Lower leg skin (tissue), 4 donors: Measurements from ENCODE around the gene PSPH. TPM values are rescaled to one million over a fixed set of nuclear protein-coding genes. Genes with fewer than 3 reads are reported as not detected.
"Not testable (repeated sequence)": the region's sequence is repeated elsewhere in the genome, so short reads cannot be mapped to it uniquely, and the experiment has no call there.

Experiments
- DNase-seq, 2 donors: peaks; one replicate each; pipeline ENCODE4 v3.0.0-alpha.2; 2019; ENCODE audit warnings: low spot score in 2 of 2
- H3K4me3 ChIP-seq: fragments of 200-600 bp; sonication (generic); 2 replicates; pipeline ENCODE4 v1.5.1; 2017; ENCODE audit warnings: mild to moderate bottlenecking, low read depth; ENCODE audit not compliant: poor library complexity, severe bottlenecking
- POLR2A ChIP-seq, 2 donors: fragments of 450-650 bp; IDR thresholded peaks; one replicate each; pipeline ENCODE4 v1.6.1; 2016 to 2017; ENCODE audit warnings: antibody characterized with exemption in 2 of 2, mild to moderate bottlenecking in 1 of 2, moderate library complexity in 1 of 2
- WGBS, 2 donors: methylation state at CpG; one replicate each; pipeline ENCODE4 v1.1.5; 2018; 5-methylcytosine and 5-hydroxymethylcytosine counted together
- intact Hi-C: fragments of 100-400 bp; cut with DNase I; formaldehyde crosslinking; loops from one replicate; pipeline ENCODE4 v1.15.0; 2023; ENCODE audit warnings: low total_unique reads
- total RNA-seq, 4 donors: library from RNA; depleted of rRNA; stranded (reverse); fragments of >200 nt; gene quantifications; one replicate each; pipeline ENCODE4 v1.1.0, GENCODE V29; 2016
- TF ChIP-seq, protein P1 (sequence below), 3 donors: fragments of 450-650 bp; IDR thresholded peaks; one replicate each; pipeline ENCODE4 v1.5.1; 2016; ENCODE audit warnings: antibody characterized with exemption in 3 of 3, mild to moderate bottlenecking in 3 of 3, moderate library complexity in 2 of 3

Gene PSPH
- total RNA-seq, 4 donors from 2014 or later: 7.4 to 13.1 (median 9.8) TPM

DNA sequence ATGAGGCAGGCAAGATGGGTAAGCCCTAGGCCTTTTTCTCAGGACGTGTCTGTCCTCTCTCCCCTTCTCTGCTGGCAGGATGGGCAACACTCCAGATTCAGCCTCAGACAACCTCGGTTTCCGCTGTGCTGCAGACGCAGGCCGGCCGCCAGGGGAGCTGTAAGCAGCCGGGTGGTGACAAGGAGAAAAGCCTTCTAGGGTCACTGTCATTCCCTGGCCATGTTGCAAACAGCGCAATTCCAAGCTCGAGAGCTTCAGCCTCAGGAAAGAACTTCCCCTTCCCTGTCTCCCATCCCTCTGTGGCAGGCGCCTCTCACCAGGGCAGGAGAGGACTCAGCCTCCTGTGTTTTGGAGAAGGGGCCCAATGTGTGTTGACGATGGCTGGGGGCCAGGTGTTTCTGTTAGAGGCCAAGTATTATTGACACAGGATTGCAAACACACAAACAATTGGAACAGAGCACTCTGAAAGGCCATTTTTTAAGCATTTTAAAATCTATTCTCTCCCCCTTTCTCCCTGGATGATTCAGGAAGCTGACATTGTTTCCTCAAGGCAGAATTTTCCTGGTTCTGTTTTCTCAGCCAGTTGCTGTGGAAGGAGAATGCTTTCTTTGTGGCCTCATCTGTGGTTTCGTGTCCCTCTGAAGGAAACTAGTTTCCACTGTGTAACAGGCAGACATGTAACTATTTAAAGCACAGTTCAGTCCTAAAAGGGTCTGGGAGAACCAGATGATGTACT lies 28.4 kb upstream of the PSPH start:
- TF ChIP-seq, protein P1, sequence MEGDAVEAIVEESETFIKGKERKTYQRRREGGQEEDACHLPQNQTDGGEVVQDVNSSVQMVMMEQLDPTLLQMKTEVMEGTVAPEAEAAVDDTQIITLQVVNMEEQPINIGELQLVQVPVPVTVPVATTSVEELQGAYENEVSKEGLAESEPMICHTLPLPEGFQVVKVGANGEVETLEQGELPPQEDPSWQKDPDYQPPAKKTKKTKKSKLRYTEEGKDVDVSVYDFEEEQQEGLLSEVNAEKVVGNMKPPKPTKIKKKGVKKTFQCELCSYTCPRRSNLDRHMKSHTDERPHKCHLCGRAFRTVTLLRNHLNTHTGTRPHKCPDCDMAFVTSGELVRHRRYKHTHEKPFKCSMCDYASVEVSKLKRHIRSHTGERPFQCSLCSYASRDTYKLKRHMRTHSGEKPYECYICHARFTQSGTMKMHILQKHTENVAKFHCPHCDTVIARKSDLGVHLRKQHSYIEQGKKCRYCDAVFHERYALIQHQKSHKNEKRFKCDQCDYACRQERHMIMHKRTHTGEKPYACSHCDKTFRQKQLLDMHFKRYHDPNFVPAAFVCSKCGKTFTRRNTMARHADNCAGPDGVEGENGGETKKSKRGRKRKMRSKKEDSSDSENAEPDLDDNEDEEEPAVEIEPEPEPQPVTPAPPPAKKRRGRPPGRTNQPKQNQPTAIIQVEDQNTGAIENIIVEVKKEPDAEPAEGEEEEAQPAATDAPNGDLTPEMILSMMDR (IDR thresholded peaks at IDR 0.05): peak in 1 of 3 donors; percentile 63
- TF ChIP-seq POLR2A (IDR thresholded peaks at IDR 0.05): no peak
- WGBS, 2 donors: 27 to 30% methylated on average over 12 of the region's 12 CpGs
- no peak overlapping the region for H3K4me3 ChIP-seq
- peak; percentile 54 to 94 for DNase-seq
- intact Hi-C loops: loop anchor here (10.0 kb wide), 3 partner anchors 75 to 435 kb away; partner anchors contain the start of gene ZNF713

DNA sequence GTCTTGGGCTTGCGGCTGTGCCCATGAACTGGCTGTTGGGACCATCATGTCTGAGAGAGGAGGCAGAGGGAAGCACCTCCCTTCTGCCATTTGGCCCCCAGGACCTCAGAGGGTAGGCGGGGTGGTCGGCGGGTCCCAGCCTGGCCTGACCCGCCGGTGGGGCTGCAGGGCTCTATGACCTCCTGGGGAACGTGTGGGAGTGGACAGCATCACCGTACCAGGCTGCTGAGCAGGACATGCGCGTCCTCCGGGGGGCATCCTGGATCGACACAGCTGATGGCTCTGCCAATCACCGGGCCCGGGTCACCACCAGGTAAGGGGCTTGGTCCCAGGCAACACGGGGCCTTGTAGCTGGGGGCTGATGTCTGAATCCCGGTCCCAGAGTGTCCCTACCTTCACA lies 27.0 kb upstream of the PSPH start:
- no peak for TF ChIP-seq POLR2A (IDR thresholded peaks at IDR 0.05)
- TF ChIP-seq, protein P1 (IDR thresholded peaks at IDR 0.05): no peak
- DNase-seq: no peak
- no peak overlapping the region for H3K4me3 ChIP-seq
- intact Hi-C loops: loop anchor here (10.0 kb wide), 3 partner anchors 73 to 433 kb away; partner anchors contain the start of gene ZNF713
- WGBS, 2 donors: 92 to 94% methylated on average over 7 to 15 of the region's 16 CpGs

DNA sequence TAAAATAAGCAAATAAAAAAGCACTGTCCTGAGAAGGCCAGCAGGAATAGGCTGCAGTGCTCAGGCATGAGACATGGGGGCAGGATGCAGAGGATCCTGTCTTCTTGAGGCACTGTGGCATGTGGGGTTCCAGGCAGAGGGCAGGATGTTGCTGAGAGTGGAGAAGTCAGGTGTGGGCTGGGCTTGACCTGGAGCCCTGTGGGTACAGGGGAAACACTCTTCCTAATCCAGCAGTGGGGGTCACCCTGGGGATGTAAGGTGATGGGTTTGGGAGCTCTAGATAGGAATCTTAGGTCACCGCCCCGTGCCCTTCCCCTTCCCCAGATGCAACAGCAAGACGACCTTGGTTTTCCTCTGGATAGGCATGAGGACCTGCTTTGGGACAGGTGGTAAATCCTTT lies 26.4 kb upstream of the PSPH start:
- DNase-seq: no peak
- TF ChIP-seq, protein P1 (IDR thresholded peaks at IDR 0.05): no peak
- no peak for TF ChIP-seq POLR2A (IDR thresholded peaks at IDR 0.05)
- 89 to 92% methylated on average over 3 of the region's 3 CpGs for WGBS, 2 donors
- no peak overlapping the region for H3K4me3 ChIP-seq
- intact Hi-C loops: loop anchor here (10.0 kb wide), 3 partner anchors 73 to 433 kb away; partner anchors contain the start of gene ZNF713

DNA sequence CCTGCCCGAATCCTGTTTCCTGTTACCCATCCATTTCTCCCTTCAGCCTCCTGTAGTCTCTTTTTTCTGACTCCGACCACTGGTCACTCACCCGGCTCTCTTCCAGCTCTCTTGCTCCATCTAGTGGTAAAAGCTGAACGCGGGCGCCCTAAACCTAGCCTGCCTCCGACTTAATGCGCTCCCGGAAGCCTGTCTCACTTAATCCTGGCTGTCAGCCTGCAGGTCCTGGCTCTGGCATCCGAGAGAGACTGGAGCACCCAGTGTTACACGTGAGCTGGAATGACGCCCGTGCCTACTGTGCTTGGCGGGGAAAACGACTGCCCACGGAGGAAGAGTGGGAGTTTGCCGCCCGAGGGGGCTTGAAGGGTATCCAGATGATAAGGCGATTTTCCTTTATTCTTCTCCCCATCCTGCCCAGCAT lies 23.1 kb upstream of the PSPH start:
- no peak overlapping the region for H3K4me3 ChIP-seq
- peak; percentile 80 to 95 for DNase-seq
- TF ChIP-seq POLR2A (IDR thresholded peaks at IDR 0.05): no peak
- TF ChIP-seq, protein P1 (IDR thresholded peaks at IDR 0.05): no peak
- 12 to 16% methylated on average over 19 of the region's 19 CpGs for WGBS, 2 donors
- intact Hi-C loops: loop anchor here (10.0 kb wide), 3 partner anchors 70 to 430 kb away; partner anchors contain the start of gene ZNF713

DNA sequence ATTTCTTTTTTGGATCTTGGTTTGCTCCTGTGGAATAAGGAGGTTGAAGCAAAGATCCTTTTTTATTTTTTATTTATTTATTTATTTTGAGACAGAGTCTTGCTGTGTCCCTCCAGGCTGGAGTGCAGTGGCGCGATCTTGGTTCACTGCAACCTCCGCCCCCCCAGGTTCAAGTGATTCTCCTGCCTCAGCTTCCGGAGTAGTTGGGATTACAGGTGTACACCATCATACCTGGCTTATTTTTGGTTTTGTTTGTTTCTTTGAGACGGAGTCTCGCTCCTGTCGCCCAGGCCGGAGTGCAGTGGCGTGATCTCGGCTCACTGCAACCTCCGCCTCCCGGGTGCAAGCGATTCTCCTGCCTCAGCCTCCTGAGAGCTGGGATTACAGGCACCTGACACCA lies 15.1 kb upstream of the PSPH start:
- not testable (repeated sequence) for H3K4me3 ChIP-seq
- 96 to 99% methylated on average over 13 of the region's 13 CpGs for WGBS, 2 donors
- DNase-seq: peak in 1 of 2 donors; percentile 17
- intact Hi-C loops: loop anchor here (5.0 kb wide), 1 partner anchor 244 kb away; no protein-coding TSS in a partner anchor

DNA sequence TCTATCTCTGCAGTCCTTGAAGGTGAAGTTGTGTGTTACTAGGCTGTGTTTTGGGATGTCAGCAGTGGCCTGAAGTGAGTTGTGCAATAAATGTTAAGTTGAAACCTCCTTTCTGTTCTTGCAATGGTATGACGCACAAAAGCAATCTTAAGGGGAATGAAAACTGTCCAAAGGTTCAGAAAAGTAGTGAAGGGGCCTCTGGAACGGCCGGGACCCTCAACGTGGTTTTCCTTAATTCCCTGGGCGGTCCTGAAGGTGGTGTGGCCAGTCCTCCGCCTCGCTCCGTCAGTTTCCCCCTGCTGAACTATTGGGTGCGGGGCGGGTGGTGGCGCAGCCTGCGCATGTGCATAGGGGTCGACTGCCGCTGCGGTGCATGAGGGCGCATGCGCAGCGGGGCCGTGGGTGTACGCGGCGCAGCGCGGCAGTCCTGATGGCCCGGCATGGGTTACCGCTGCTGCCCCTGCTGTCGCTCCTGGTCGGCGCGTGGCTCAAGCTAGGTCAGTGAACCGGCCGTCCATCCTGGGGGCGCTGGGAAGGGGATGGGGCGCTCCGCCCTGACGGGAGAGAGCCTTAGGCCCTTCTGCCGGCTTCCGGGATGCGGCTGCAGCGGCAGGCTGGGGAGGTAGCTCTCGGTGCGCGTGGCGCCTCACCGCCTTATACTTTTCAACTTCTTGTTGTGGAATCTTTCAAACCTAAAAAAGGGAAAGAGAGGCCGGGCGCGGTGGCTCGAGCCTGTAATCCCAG lies 12.8 kb upstream of the PSPH start, which contains the start of gene SUMF2:
Gene SUMF2 (plus strand): TSS at position 405 of the 744 bp plus-strand sequence. CDS start 26 bp downstream, at position 431.
- DNase-seq: peak; percentile 84 to 98
- intact Hi-C loops: no loop called here
- WGBS, 2 donors: 0% methylated on average over 31 to 49 of the region's 49 CpGs
- peak within 1 kb of the TSS; percentile 79 for H3K4me3 ChIP-seq
- TF ChIP-seq, protein P1 (IDR thresholded peaks at IDR 0.05): no peak
- no peak for TF ChIP-seq POLR2A (IDR thresholded peaks at IDR 0.05)
